ENCODE results near the gene ADARB2.

DNA sequence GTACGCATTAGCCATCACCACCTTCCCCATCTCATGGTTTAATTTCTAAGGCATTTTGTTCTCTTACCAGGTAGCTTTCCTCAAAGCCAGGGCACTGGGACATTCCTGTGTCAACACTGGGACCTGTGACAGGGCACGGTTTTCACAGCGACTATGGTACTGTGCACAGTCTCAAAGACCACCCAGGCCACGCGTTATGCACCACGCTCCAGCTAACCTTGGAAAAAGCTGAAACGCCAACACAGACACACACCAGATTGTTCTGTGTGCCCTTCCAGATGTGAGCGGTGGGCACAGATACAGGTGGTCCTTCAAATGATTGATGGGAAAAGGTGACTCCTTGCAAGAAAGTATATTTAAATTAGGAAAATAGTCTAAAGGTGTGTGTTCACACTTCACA lies 343.8 kb downstream of the ADARB2 start:
- TF ChIP-seq, protein P1, sequence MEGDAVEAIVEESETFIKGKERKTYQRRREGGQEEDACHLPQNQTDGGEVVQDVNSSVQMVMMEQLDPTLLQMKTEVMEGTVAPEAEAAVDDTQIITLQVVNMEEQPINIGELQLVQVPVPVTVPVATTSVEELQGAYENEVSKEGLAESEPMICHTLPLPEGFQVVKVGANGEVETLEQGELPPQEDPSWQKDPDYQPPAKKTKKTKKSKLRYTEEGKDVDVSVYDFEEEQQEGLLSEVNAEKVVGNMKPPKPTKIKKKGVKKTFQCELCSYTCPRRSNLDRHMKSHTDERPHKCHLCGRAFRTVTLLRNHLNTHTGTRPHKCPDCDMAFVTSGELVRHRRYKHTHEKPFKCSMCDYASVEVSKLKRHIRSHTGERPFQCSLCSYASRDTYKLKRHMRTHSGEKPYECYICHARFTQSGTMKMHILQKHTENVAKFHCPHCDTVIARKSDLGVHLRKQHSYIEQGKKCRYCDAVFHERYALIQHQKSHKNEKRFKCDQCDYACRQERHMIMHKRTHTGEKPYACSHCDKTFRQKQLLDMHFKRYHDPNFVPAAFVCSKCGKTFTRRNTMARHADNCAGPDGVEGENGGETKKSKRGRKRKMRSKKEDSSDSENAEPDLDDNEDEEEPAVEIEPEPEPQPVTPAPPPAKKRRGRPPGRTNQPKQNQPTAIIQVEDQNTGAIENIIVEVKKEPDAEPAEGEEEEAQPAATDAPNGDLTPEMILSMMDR (IDR thresholded peaks at IDR 0.05): no peak
- TF ChIP-seq POLR2A (IDR thresholded peaks at IDR 0.05) (no peak), EP300 (IDR thresholded peaks at IDR 0.05) (no peak)
